ENCODE measurements around the gene CENPT. TPM values are rescaled to one million over a fixed set of nuclear protein-coding genes. Genes with fewer than 3 reads are reported as not detected.

CENPT gene
- total and polyA plus RNA-seq, 2 of the 13 experiments (the other 11 are each of a cell fraction or from before 2014, with no cell fraction given): 40.9 to 43.3 TPM

DNA sequence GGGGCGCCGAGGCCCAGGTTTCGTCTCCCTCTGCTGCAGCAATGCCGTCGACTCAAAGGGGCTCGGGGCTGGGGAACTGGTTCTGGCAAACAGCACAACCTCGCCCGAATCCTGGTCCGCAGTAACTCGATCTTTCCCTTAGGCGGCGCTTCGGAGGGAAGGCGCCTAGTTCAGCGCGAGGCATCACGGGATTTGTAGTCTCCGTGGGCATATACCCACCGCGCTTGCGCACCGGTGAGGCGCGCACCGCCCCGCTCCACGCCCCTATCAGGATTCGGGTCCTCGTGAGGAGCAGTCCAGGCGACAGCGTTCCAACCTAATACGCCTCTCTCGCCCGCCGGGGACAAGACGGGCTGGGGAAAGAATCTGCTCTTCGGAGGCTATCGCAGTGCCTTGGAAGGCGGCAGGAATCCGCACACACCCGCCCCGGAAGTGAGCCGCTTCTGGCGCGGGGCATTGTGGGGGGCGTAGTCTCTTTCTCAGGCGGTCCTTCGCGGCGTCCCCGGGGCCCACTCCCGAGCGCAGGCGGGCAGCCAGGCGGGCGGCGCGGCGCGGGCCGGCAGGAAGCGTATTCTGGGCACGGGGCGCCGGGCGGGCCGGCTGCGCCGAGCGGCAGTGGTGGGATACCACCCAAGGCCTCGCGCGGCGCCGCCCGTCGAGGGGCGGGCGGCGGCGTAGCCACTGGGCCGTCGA is 5.5 kb downstream of the CENPT start, which contains the start of gene THAP11 (continued):
- TF ChIP-seq GPBP1L1 (CRISPR knock-in tag; IDR thresholded peaks at IDR 0.05): no peak
- no peak for TF ChIP-seq SATB2 (CRISPR knock-in tag; IDR thresholded peaks at IDR 0.05)
- TF ChIP-seq ZNF556 (CRISPR knock-in tag; IDR thresholded peaks at IDR 0.05; ENCODE audit: borderline replicate concordance): peak; percentile 44; the same call in 1 of the 2 replicates
- peak; percentile 83 for TF ChIP-seq POLR2G (IDR thresholded peaks at IDR 0.05; ENCODE audit: low read depth, low read length)
- peak; percentile 28; the same call in 1 of the 2 replicates for TF ChIP-seq SRY (CRISPR knock-in tag; IDR thresholded peaks at IDR 0.05)
- TF ChIP-seq PHF20 (CRISPR knock-in tag; IDR thresholded peaks at IDR 0.05): peak; percentile 43
- no peak; the same call in 1 of the 2 replicates for TF ChIP-seq EED (CRISPR knock-in tag; IDR thresholded peaks at IDR 0.05)
- TF ChIP-seq, protein P1, sequence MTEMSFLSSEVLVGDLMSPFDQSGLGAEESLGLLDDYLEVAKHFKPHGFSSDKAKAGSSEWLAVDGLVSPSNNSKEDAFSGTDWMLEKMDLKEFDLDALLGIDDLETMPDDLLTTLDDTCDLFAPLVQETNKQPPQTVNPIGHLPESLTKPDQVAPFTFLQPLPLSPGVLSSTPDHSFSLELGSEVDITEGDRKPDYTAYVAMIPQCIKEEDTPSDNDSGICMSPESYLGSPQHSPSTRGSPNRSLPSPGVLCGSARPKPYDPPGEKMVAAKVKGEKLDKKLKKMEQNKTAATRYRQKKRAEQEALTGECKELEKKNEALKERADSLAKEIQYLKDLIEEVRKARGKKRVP (CRISPR knock-in tag; IDR thresholded peaks at IDR 0.05): no peak
- no peak for TF ChIP-seq FOXA1 (IDR thresholded peaks at IDR 0.05)
- 0 out of 2 replicates have a peak, but pooled peaks have one; percentile 17 for TF ChIP-seq FOXA1 (CRISPR knock-in tag; IDR thresholded peaks at IDR 0.05)
- peak; percentile 45; the same call in 1 of the 2 replicates for TF ChIP-seq ZNF550 (CRISPR knock-in tag; IDR thresholded peaks at IDR 0.05; ENCODE audit: borderline replicate concordance)
- peak; percentile 94; the same call in 1 of the 2 replicates for TF ChIP-seq KDM3A (CRISPR knock-in tag; IDR thresholded peaks at IDR 0.05; ENCODE audit: low read depth)
- TF ChIP-seq CENPT (CRISPR knock-in tag; IDR thresholded peaks at IDR 0.05; ENCODE audit: low read depth): no peak; the same call in 1 of the 2 replicates
- TF ChIP-seq ZNF816 (CRISPR knock-in tag; IDR thresholded peaks at IDR 0.05; ENCODE audit: borderline replicate concordance): no peak
- TF ChIP-seq CENPX (CRISPR knock-in tag; IDR thresholded peaks at IDR 0.05): no peak
- TF ChIP-seq ZBTB39 (CRISPR knock-in tag; IDR thresholded peaks at IDR 0.05): no peak
- TF ChIP-seq LCORL (IDR thresholded peaks at IDR 0.05): no peak
- peak; percentile 70 for TF ChIP-seq LCORL (CRISPR knock-in tag; IDR thresholded peaks at IDR 0.05)
- peak; percentile 56 for TF ChIP-seq FOSL2 (CRISPR knock-in tag; IDR thresholded peaks at IDR 0.05)
- TF ChIP-seq NONO (IDR thresholded peaks at IDR 0.05): no peak
- TF ChIP-seq NONO (CRISPR knock-in tag; conservative IDR thresholded peaks at IDR 0.05): peak; percentile 76; the same call in 1 of the 2 replicates
- TF ChIP-seq HMGXB3 (CRISPR knock-in tag; IDR thresholded peaks at IDR 0.05; ENCODE audit: borderline replicate concordance): peak; percentile 84
